Uterus (tissue), 2 donors: ENCODE results near the gene PALD1.

Source experiments
- CTCF ChIP-seq, 4 experiments: fragments of 200-600 bp in 2 of 4; fragments of 450-650 bp in 2 of 4; sonication (generic) in 2 of 4; IDR thresholded peaks; one replicate each; pipeline ENCODE4 v1.5.1; 2016 to 2019; ENCODE audit warnings: antibody characterized with exemption in 4 of 4, mild to moderate bottlenecking in 2 of 4, moderate library complexity in 1 of 4
- POLR2A ChIP-seq, 2 donors: fragments of 450-650 bp; IDR thresholded peaks; one replicate each; pipeline ENCODE4 v1.6.1; 2016; ENCODE audit warnings: antibody characterized with exemption in 2 of 2, mild to moderate bottlenecking in 1 of 2, moderate library complexity in 1 of 2

DNA sequence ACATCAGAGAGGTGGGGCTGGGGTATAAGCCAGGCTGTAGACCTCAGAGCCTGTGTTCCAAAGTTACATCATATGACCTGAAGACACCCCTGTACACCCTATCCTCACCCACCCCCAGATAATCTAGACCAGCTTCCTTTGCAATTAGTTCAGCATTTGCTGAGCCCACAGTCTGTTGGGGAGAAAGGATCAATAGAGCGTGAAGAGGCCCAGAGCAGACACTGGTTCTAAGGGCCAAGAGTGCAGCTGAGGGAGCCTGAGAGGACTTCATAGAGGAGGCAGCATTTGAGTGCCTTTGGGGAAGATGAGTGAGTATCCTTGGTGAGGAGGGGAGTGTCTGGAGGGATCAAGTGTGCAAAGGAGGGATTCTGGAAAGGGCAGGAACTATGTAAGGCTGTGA is 65.3 kb downstream of the PALD1 start:
- TF ChIP-seq CTCF (IDR thresholded peaks at IDR 0.05), result no peak
- TF ChIP-seq POLR2A (IDR thresholded peaks at IDR 0.05), result no peak
